H1 (cell line): ENCODE data around the gene ARHGEF7. TPM values are rescaled to one million over a fixed set of nuclear protein-coding genes. Genes with fewer than 3 reads are reported as not detected.

Experiments
- CTCF ChIA-PET: fragments of 300-600 bp; sonication (Branson Sonifier 250); formaldehyde crosslinking; loops from one replicate; lab custom pipeline; 2021; ENCODE audit not compliant: partially characterized antibody; lab: Charles Lee
- POLR2A ChIA-PET: fragments of 300-600 bp; sonication (Branson Sonifier 250); formaldehyde crosslinking; loops from one replicate; lab custom pipeline; 2021; ENCODE audit warnings: inconsistent platforms; ENCODE audit not compliant: partially characterized antibody; lab: Charles Lee
- DNase-seq, 2 experiments: peaks; one replicate each; pipeline versions ENCODE4 v3.0.0 to v3.0.0-alpha.2; 2010 to 2022; ENCODE audit warnings: low spot score in 2 of 2, low read depth in 1 of 2, mixed read lengths in 1 of 2
- FAIRE-seq: peaks from 2 replicates; lab custom pipeline; 2011; peaks lifted over from hg19 to GRCh38; lab: Jason Lieb, UNC
- H2AFZ ChIP-seq: 2 replicates; pipeline ENCODE4 v1.8.1; 2012; ENCODE audit warnings: low read length, inconsistent platforms
- H2AK5ac ChIP-seq: 2 replicates; pipeline ENCODE4 v1.6.1; 2013; ENCODE audit warnings: low read depth, low read length
- H2BK120ac ChIP-seq: replicated peaks from 2 replicates; pipeline ENCODE3; 2013; ENCODE audit warnings: low read depth, low read length, inconsistent platforms
- H2BK12ac ChIP-seq: 2 replicates; pipeline ENCODE4 v1.6.1; 2013; ENCODE audit warnings: low read depth, low read length
- H2BK15ac ChIP-seq: 2 replicates; pipeline ENCODE4 v1.6.1; 2013; ENCODE audit warnings: low read length
- H2BK20ac ChIP-seq: 2 replicates; pipeline ENCODE4 v1.6.1; 2013; ENCODE audit warnings: low read length
- H2BK5ac ChIP-seq: 2 replicates; pipeline ENCODE4 v1.6.1; 2013; ENCODE audit warnings: low read depth, low read length
- H3K14ac ChIP-seq: 2 replicates; pipeline ENCODE4 v1.6.1; 2013; ENCODE audit warnings: inconsistent platforms; ENCODE audit not compliant: insufficient read length
- H3K18ac ChIP-seq: 2 replicates; pipeline ENCODE4 v1.6.1; 2013; ENCODE audit warnings: low read length; ENCODE audit errors: extremely low read depth
- H3K23ac ChIP-seq: 2 replicates; pipeline ENCODE4 v1.6.1; 2013; ENCODE audit warnings: inconsistent platforms; ENCODE audit not compliant: insufficient read length
- H3K23me2 ChIP-seq: 2 replicates; pipeline ENCODE4 v1.6.1; 2013; ENCODE audit warnings: low read depth, low read length
- H3K27ac ChIP-seq: 2 replicates; pipeline ENCODE4 v1.6.1; 2011; ENCODE audit warnings: low read depth, low read length, inconsistent platforms
- H3K27me3 ChIP-seq, 4 experiments: replicated peaks in 1 of 4; 1 replicate in 1 of 4; 2 replicates in 3 of 4; pipeline versions ENCODE4 v1.6.1 to v1.8.1; 2011 to 2013; ENCODE audit warnings: low read length in 3 of 4, mild to moderate bottlenecking in 3 of 4, inconsistent platforms in 2 of 4, mixed read lengths in 2 of 4, moderate library complexity in 1 of 4; ENCODE audit not compliant: control insufficient read depth in 3 of 4, insufficient read depth in 3 of 4; ENCODE audit errors: extremely low read depth in 1 of 4
- H3K36me3 ChIP-seq, 4 experiments: 2 replicates each; pipeline versions ENCODE4 v1.6.1 to v1.8.1; 2011 to 2013; ENCODE audit warnings: mild to moderate bottlenecking in 4 of 4, low read length in 3 of 4, moderate library complexity in 2 of 4, control low read depth in 1 of 4, inconsistent platforms in 1 of 4; ENCODE audit not compliant: insufficient read depth in 4 of 4, control insufficient read depth in 2 of 4
- H3K4ac ChIP-seq: replicated peaks from 2 replicates; pipeline ENCODE3; 2013; ENCODE audit warnings: low read length, low read depth, mixed read lengths, inconsistent platforms; ENCODE audit not compliant: insufficient read length
- H3K4me1 ChIP-seq, 4 experiments: replicated peaks in 1 of 4; 1 replicate in 1 of 4; 2 replicates in 3 of 4; pipeline versions ENCODE4 v1.6.1 to v1.8.1; 2011 to 2013; ENCODE audit warnings: low read length in 3 of 4, inconsistent platforms in 2 of 4, mixed read lengths in 1 of 4; ENCODE audit not compliant: insufficient read depth in 4 of 4, control insufficient read depth in 3 of 4
- H3K4me2 ChIP-seq, 2 experiments: 2 replicates each; pipeline versions ENCODE4 v1.6.1 to v1.8.1; 2011 to 2013; ENCODE audit warnings: low read depth in 2 of 2, low read length in 2 of 2, control low read depth in 1 of 2, inconsistent platforms in 1 of 2, mild to moderate bottlenecking in 1 of 2; ENCODE audit not compliant: insufficient read depth in 1 of 2
- H3K4me3 ChIP-seq, 4 experiments: fragments of 200-600, 300-600 bp in 1 of 4; sonication (generic), shearing (Covaris generic), sonication (Bioruptor Twin) in 1 of 4; 2 replicates each; pipeline versions ENCODE4 v1.5.1 to v1.8.1; 2011 to 2016; ENCODE audit warnings: low read length in 4 of 4, low read depth in 3 of 4, control low read depth in 2 of 4, inconsistent platforms in 2 of 4, mild to moderate bottlenecking in 2 of 4, mixed read lengths in 1 of 4, moderate library complexity in 1 of 4; ENCODE audit not compliant: insufficient read depth in 2 of 4; ENCODE audit errors: extremely low read depth in 1 of 4
- H3K56ac ChIP-seq: replicated peaks from 2 replicates; pipeline ENCODE3; 2013; ENCODE audit warnings: low read depth, mild to moderate bottlenecking, mixed read lengths, low read length, inconsistent platforms; ENCODE audit not compliant: insufficient read length
- H3K79me1 ChIP-seq: 2 replicates; pipeline ENCODE4 v1.6.1; 2013; ENCODE audit warnings: low read depth, low read length, control low read depth
- H3K79me2 ChIP-seq, 2 experiments: 2 replicates each; pipeline versions ENCODE4 v1.6.1 to v1.8.1; 2012 to 2013; ENCODE audit warnings: low read length in 2 of 2, mild to moderate bottlenecking in 2 of 2, inconsistent platforms in 1 of 2; ENCODE audit not compliant: insufficient read depth in 2 of 2, control insufficient read depth in 1 of 2
- H3K9ac ChIP-seq, 4 experiments: replicated peaks in 1 of 4; 1 replicate in 1 of 4; 2 replicates in 3 of 4; pipeline versions ENCODE4 v1.6.1 to v1.8.1; 2011 to 2013; ENCODE audit warnings: low read depth in 3 of 4, low read length in 3 of 4, control low read depth in 2 of 4, mild to moderate bottlenecking in 2 of 4, moderate library complexity in 2 of 4, inconsistent platforms in 1 of 4; ENCODE audit errors: extremely low read depth in 1 of 4
- H3K9me3 ChIP-seq, 2 experiments: 2 replicates each; pipeline versions ENCODE4 v1.6.1 to v1.8.1; 2012 to 2013; ENCODE audit warnings: mild to moderate bottlenecking in 2 of 2, moderate library complexity in 2 of 2, control low read depth in 1 of 2, inconsistent platforms in 1 of 2, low read depth in 1 of 2, low read length in 1 of 2, mixed read lengths in 1 of 2; ENCODE audit not compliant: insufficient read depth in 2 of 2
- H4K20me1 ChIP-seq, 2 experiments: replicated peaks in 1 of 2; 2 replicates each; pipeline versions ENCODE3 to v1.8.1; 2011 to 2013; ENCODE audit warnings: inconsistent platforms in 2 of 2, low read length in 2 of 2, mild to moderate bottlenecking in 1 of 2; ENCODE audit not compliant: insufficient read depth in 2 of 2, control insufficient read depth in 1 of 2
- H4K5ac ChIP-seq: 2 replicates; pipeline ENCODE4 v1.6.1; 2013; ENCODE audit warnings: low read length, low read depth, mixed read lengths, inconsistent platforms; ENCODE audit not compliant: insufficient read length
- H4K8ac ChIP-seq: 2 replicates; pipeline ENCODE4 v1.8.0; 2013; ENCODE audit warnings: mild to moderate bottlenecking, moderate library complexity, low read length, inconsistent platforms; ENCODE audit not compliant: insufficient read depth; ENCODE audit errors: extremely low read depth
- H4K91ac ChIP-seq: replicated peaks from 2 replicates; pipeline ENCODE3; 2013; ENCODE audit warnings: low read length, mixed read lengths, inconsistent platforms; ENCODE audit not compliant: insufficient read length
- ATF2 ChIP-seq: IDR thresholded peaks from 2 replicates; pipeline ENCODE4 v1.6.1; 2012; ENCODE audit warnings: low read length, inconsistent platforms
- BACH1 ChIP-seq: IDR thresholded peaks from 2 replicates; pipeline ENCODE4 v1.6.1; 2012; ENCODE audit warnings: low read length, improper control_type of control experiment
- BRCA1 ChIP-seq: IDR thresholded peaks from 2 replicates; pipeline ENCODE4 v1.6.1; 2012; ENCODE audit warnings: low read depth, low read length, improper control_type of control experiment
- CBX8 ChIP-seq: fragments of 300-800, 300-1000 bp; sonication (generic); IDR thresholded peaks from 2 replicates; pipeline ENCODE4 v1.7.1; 2016; ENCODE audit warnings: low read depth, low read length, borderline replicate concordance
- CEBPB ChIP-seq: IDR thresholded peaks from 2 replicates; pipeline ENCODE4 v1.6.1; 2012; ENCODE audit warnings: low read depth, low read length
- CREB1 ChIP-seq: IDR thresholded peaks from 2 replicates; pipeline ENCODE4 v1.6.1; 2012; ENCODE audit warnings: inconsistent platforms
- EGR1 ChIP-seq: IDR thresholded peaks from 2 replicates; pipeline ENCODE4 v1.6.1; 2011; ENCODE audit warnings: low read depth, low read length, borderline replicate concordance
- HDAC2 ChIP-seq, 2 experiments: fragments of 300-600 bp in 1 of 2; sonication (generic) in 1 of 2; IDR thresholded peaks; 2 replicates each; pipeline ENCODE4 v1.6.1; 2011 to 2012; ENCODE audit warnings: low read depth in 2 of 2, low read length in 2 of 2, mild to moderate bottlenecking in 2 of 2, moderate library complexity in 2 of 2, borderline replicate concordance in 1 of 2, inconsistent platforms in 1 of 2
- MAFK ChIP-seq: IDR thresholded peaks from 2 replicates; pipeline ENCODE4 v1.6.1; 2012; ENCODE audit warnings: low read depth, mild to moderate bottlenecking, improper control_type of control experiment, low read length
- NANOG ChIP-seq: IDR thresholded peaks from 2 replicates; pipeline ENCODE4 v1.6.1; 2011; ENCODE audit warnings: low read length, low read depth, mild to moderate bottlenecking, inconsistent platforms; ENCODE audit not compliant: insufficient read depth, poor library complexity, severe bottlenecking
- RBBP5 ChIP-seq: IDR thresholded peaks from 2 replicates; pipeline ENCODE4 v1.7.1; 2012; ENCODE audit warnings: low read depth, mild to moderate bottlenecking, inconsistent platforms, low read length, moderate library complexity, borderline replicate concordance
- SP4 ChIP-seq: IDR thresholded peaks from 2 replicates; pipeline ENCODE4 v1.6.1; 2012; ENCODE audit warnings: low read length, inconsistent platforms
- SRF ChIP-seq: IDR thresholded peaks from 2 replicates; pipeline ENCODE4 v1.6.1; 2011; ENCODE audit warnings: mild to moderate bottlenecking, low read depth, low read length, moderate library complexity
- WGBS, 2 experiments: shearing (Covaris generic) in 1 of 2; methylation state at CpG; one replicate each; pipeline versions ENCODE4 v1.1.6 to v1.1.7; 2013 to 2015; ENCODE audit warnings: low lambda C conversion rate in 2 of 2, mixed read lengths in 2 of 2, inconsistent platforms in 1 of 2, low coverage in 1 of 2, missing lambda C conversion rate in 1 of 2; ENCODE audit not compliant: insufficient replicate concordance in 2 of 2, insufficient coverage in 1 of 2, insufficient read length in 1 of 2; ENCODE audit errors: extremely low coverage in 1 of 2, missing lambda C conversion rate in 1 of 2; 5-methylcytosine and 5-hydroxymethylcytosine counted together
- polyA plus RNA-seq, 7 experiments: library from polyadenylated mRNA; depleted of rRNA in 3 of 7; stranded (reverse) in 5 of 7; unstranded in 2 of 7; fragments of >200 nt in 5 of 7; fragments of 200-250 nt in 2 of 7; gene quantifications; 1 replicate in 5 of 7; 2 replicates in 1 of 7; 4 replicates in 1 of 7; pipeline versions ENCODE4 v1.2.1 to v1.2.3, GENCODE V29; 2011 to 2013; ENCODE audit warnings: missing spikeins in 2 of 7, mixed read lengths in 2 of 7
- total RNA-seq: library from RNA; stranded (reverse); fragmentation: NEBNext Ultra II Directional; extraction: Animal tissue kit (Norgen Biotek cat#: 25700); gene quantifications from 2 replicates; pipeline ENCODE4 v1.2.1, GENCODE V29; 2021

The ARHGEF7 gene
- total and polyA plus RNA-seq, 2 of the 8 experiments (the other 6 are each of a cell fraction or from before 2014, with no cell fraction given): 26.2 to 56.5 TPM

- Histone ChIP-seq H3K4me3 (no peak overlapping the region), H3K14ac (no peak overlapping the region), H3K18ac (no peak overlapping the region), H4K5ac (no peak overlapping the region), H3K23me2 (no peaks in the 10 kb centered on the region), H2BK120ac (no peak overlapping the region), H3K79me1 (no peaks in the 10 kb centered on the region), H3K4me2 (no peak overlapping the region), H3K4ac (no peak overlapping the region), H3K36me3 (no peaks in the 10 kb centered on the region), H2AK5ac (no peak overlapping the region), H3K9ac (no peak overlapping the region), H3K4me1 (no peaks in the 10 kb centered on the region; a peak in 2 of 7 replicates), H2BK5ac (no peak overlapping the region), H4K91ac (no peak overlapping the region), H2AFZ (no peak overlapping the region), H4K20me1 (no peaks in the 10 kb centered on the region), H3K23ac (no peak overlapping the region), H3K79me2 (no peaks in the 10 kb centered on the region), H3K9me3 (no peaks in the 10 kb centered on the region), H2BK20ac (no peak overlapping the region), H3K56ac (no peak overlapping the region), H2BK12ac (no peak overlapping the region), H3K27me3 (no peaks in the 10 kb centered on the region), H2BK15ac (no peak overlapping the region), H3K27ac (no peak overlapping the region), H4K8ac (no peak overlapping the region)
- DNase-seq (no peak), FAIRE-seq (no peak)
- 95% methylated on average over 12 of the region's 12 CpGs; no CpG with 5 or more reads in 1 of the 2 experiments for WGBS, 2 experiments
- ChIA-PET CTCF (interaction anchor here (0.6 to 3.0 kb wide), 4 partner anchors 10 to 315 kb away, joined by 3 to 7 read pairs (median 4); no protein-coding TSS in a partner anchor), POLR2A (no interaction called here)
- TF ChIP-seq BACH1 (no peak), ATF2 (no peak), CREB1 (no peak), NANOG (no peak), BRCA1 (no peak), RBBP5 (no peak), CEBPB (no peak), HDAC2 (IDR thresholded peaks at IDR 0.05; ENCODE audit: borderline replicate concordance in 1 of 2, low read depth in 2 of 2, low read length in 2 of 2) (no peak), SRF (no peak), SP4 (no peak), CBX8 (no peak), EGR1 (no peak), MAFK (no peak)
These were observed 204.4 kb downstream of the ARHGEF7 start for GRCh38 chr13:111319521-111319920.
